Ovary (tissue), 10 donors: ENCODE measurements around the gene ALX1. TPM values are rescaled to one million over a fixed set of nuclear protein-coding genes. Genes with fewer than 3 reads are reported as not detected.

Experiments used
- DNase-seq, 5 donors: peaks; one replicate each; pipeline ENCODE4 v3.0.0-alpha.2; 2019 to 2020
- H3K27ac ChIP-seq, 2 donors: fragments of 200-600 bp; one replicate each; pipeline versions ENCODE4 v1.5.1 to v1.8.0; 2019 to 2022
- H3K27me3 ChIP-seq: fragments of 200-600 bp; one replicate; pipeline ENCODE4 v1.8.0; 2022
- H3K36me3 ChIP-seq: fragments of 200-600 bp; sonication (generic); one replicate; pipeline ENCODE4 v1.5.1; 2019
- H3K4me1 ChIP-seq: one replicate; pipeline ENCODE4 v1.8.1; 2013; ENCODE audit warnings: mild to moderate bottlenecking, moderate library complexity; ENCODE audit not compliant: insufficient read depth
- H3K4me3 ChIP-seq: fragments of 200-600 bp; sonication (generic); one replicate; pipeline ENCODE4 v1.5.1; 2017
- H3K9me3 ChIP-seq, 2 donors: fragments of 200-600 bp in 1 of 2; sonication (generic) in 1 of 2; one replicate each; pipeline versions ENCODE4 v1.5.1 to v1.8.1; 2013 to 2019; ENCODE audit warnings: mild to moderate bottlenecking in 1 of 2, moderate library complexity in 1 of 2
- EP300 ChIP-seq: sonication (generic); formaldehyde crosslinking; IDR thresholded peaks from one replicate; pipeline ENCODE4 v1.6.1; 2017; ENCODE audit warnings: antibody characterized with exemption
- POLR2A ChIP-seq: fragments of 450-650 bp; IDR thresholded peaks from one replicate; pipeline ENCODE4 v1.6.1; 2017; ENCODE audit warnings: antibody characterized with exemption, mild to moderate bottlenecking, moderate library complexity
- WGBS, 3 donors: extraction: QIAGEN DNeasy Blood & Tissue Kit in 1 of 3; methylation state at CpG; one replicate each; pipeline versions ENCODE4 v1.1.5 to v1.1.7; 2013 to 2017; 5-methylcytosine and 5-hydroxymethylcytosine counted together
- intact Hi-C, 4 donors: fragments of 100-400 bp; cut with DNase I; formaldehyde crosslinking; loops; one replicate each; pipeline versions ENCODE4 v1.11.0 to v1.15.1; 2022 to 2023
- long read RNA-seq, 3 donors: library from polyadenylated mRNA in 2 of 3; unstranded in 2 of 3; transcript quantifications; one replicate each; pipeline ENCODE4 v2.0.0 and lab custom pipeline, GENCODE V29; 2021 to 2026
- polyA plus RNA-seq, 2 donors: library from polyadenylated mRNA; stranded (reverse); fragments of 200-250 nt in 1 of 2; fragments of 350-450 nt in 1 of 2; fragmentation: Illumina TruSeq in 1 of 2; extraction: RNeasy Lipid Tissue Mini Kit (QIAGEN cat#74804) in 1 of 2; gene quantifications; one replicate each; pipeline ENCODE4 v1.2.3, GENCODE V29; 2013 to 2014
- total RNA-seq, 7 donors: library from RNA; depleted of rRNA in 2 of 7; stranded (reverse); fragments of >200 nt in 2 of 7; fragmentation: NEBNext Ultra II Directional in 3 of 7; extraction: Animal tissue kit (Norgen Biotek cat#: 25700) in 3 of 7; gene quantifications; one replicate each; pipeline versions ENCODE4 v1.1.0 to v1.2.4, GENCODE V29; 2016 to 2023
- TF ChIP-seq, protein P1 (sequence below), 3 donors: fragments of 450-650 bp in 2 of 3; fragments of 200-600 bp in 1 of 3; IDR thresholded peaks; one replicate each; pipeline versions ENCODE4 v1.5.1 to v1.8.0; 2016 to 2022; ENCODE audit warnings: antibody characterized with exemption in 3 of 3, mild to moderate bottlenecking in 1 of 3
- donor health status: DM: no; HTN: no; CAD: no; lungs with moderate emphysema.
- donor health status: DM: no; HTN: no; CAD: no.
- donor health status: Bipolar disorder and iron deficiency.
- donor health status: DM: yes; HTN: yes; CAD: no.
- donor health status: DM: no; HTN: no; CAD: no.
- donor health status: DM: yes; HTN: yes; CAD: no.

ALX1 gene
- total RNA-seq (under 1 TPM in 4 of 7 donors, not detected in 3; 0.23 to 0.53 (median 0.30) TPM), polyA plus RNA-seq (1 to 10 TPM in 1 of 2 donors, under 1 TPM in 1; 0.05 to 1.1 TPM)
- long read RNA-seq, donor 1, partial matches to known transcripts = 0 of 2 reads
- long read RNA-seq, donor 1, other reads (novel, unspliced or antisense) = 0 of 2 reads
- long read RNA-seq, donor 2, partial matches to known transcripts = 0 of 1 reads
- long read RNA-seq, donor 2, other reads (novel, unspliced or antisense) = 0 of 1 reads
- long read RNA-seq, donor 3 = 0 reads

DNA sequence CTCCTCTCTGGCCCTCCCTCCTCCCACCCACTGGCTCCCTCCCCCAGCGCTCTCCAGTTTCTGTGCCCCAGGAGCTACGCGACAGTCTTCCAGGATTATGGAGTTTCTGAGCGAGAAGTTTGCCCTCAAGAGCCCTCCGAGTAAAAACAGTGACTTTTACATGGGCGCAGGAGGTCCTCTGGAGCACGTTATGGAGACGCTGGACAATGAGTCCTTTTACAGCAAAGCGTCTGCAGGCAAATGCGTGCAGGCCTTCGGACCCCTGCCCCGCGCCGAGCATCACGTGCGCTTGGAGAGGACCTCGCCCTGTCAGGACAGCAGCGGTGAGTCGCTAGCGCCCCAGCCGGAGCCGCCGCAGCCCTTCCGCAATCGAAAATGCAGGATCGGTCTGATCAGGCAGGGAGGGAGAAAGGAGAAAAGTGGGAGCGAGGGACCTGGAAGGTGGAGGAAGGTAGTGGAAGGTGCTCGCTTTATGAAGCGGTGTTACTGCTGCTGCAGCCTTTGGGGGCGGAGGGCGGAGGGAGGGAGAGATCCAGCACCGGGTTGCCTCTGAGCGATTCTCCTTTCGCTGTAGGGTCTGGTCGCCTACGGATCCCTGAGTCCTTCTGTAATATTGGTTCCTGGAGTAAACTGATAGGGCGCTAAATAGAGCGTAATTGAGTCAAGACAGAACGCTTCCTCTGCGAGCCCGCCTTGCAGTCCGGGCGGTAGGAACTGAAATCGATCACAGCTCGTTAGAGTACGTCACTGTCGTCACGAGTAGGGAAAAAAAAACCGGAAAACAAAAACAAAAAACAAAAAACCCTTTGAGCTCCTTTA lies at the start of gene ALX1:
Gene ALX1 (plus strand): TSS at position 56 of the 819 bp plus-strand sequence. CDS start 42 bp downstream, at position 98.
- TF ChIP-seq POLR2A = no peak
- TF ChIP-seq, protein P1, sequence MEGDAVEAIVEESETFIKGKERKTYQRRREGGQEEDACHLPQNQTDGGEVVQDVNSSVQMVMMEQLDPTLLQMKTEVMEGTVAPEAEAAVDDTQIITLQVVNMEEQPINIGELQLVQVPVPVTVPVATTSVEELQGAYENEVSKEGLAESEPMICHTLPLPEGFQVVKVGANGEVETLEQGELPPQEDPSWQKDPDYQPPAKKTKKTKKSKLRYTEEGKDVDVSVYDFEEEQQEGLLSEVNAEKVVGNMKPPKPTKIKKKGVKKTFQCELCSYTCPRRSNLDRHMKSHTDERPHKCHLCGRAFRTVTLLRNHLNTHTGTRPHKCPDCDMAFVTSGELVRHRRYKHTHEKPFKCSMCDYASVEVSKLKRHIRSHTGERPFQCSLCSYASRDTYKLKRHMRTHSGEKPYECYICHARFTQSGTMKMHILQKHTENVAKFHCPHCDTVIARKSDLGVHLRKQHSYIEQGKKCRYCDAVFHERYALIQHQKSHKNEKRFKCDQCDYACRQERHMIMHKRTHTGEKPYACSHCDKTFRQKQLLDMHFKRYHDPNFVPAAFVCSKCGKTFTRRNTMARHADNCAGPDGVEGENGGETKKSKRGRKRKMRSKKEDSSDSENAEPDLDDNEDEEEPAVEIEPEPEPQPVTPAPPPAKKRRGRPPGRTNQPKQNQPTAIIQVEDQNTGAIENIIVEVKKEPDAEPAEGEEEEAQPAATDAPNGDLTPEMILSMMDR (IDR thresholded peaks at IDR 0.05) = no peak
- 3% methylated on average over 49 of the region's 49 CpGs for WGBS, 3 donors
- Histone ChIP-seq H3K27ac (no peak within 1 kb of the TSS), H3K9me3 (peaks cover 0 to 10% of the 10 kb centered on the region in 2 donors), H3K4me3 (peak within 1 kb of the TSS; percentile 38), H3K36me3 (no peaks in the 10 kb centered on the region), H3K4me1 (peaks cover 2% of the 10 kb centered on the region), H3K27me3 (no peaks in the 10 kb centered on the region)
- intact Hi-C loops = no loop called here
- peak in 2 of 5 donors; percentile 18 to 46 for DNase-seq

DNA sequence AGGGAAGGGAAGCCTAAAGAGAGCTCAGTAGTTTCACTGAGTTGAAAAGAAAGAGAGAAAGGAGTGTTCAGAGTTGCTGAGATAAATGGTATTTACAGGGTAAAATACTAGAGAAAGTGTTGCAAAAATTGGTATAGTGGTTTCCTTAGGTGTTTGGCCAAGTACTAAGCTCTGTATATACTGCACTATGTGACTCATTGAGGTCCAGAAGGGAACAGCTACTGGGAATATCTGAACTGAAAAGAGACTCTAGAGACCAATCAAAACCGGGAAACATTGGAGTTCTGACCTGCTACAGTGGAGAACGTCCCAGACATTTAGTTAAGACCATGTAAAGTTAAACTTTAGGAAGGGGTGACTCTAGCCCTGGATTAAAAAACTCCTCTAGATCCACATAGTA lies 42.7 kb upstream of the ALX1 start:
- 48 to 57% (median 51%) methylated on average over 2 of the region's 2 CpGs for WGBS, 3 donors
- Histone ChIP-seq H3K27me3 (no peaks in the 10 kb centered on the region), H3K27ac (no peak overlapping the region), H3K4me3 (no peak overlapping the region), H3K36me3 (no peaks in the 10 kb centered on the region), H3K9me3 (no peaks in the 10 kb centered on the region), H3K4me1 (no peaks in the 10 kb centered on the region)
- no peak for DNase-seq
- TF ChIP-seq POLR2A (no peak), EP300 (no peak)
- TF ChIP-seq, protein P1 (IDR thresholded peaks at IDR 0.05) = no peak
- intact Hi-C loops = no loop called here

DNA sequence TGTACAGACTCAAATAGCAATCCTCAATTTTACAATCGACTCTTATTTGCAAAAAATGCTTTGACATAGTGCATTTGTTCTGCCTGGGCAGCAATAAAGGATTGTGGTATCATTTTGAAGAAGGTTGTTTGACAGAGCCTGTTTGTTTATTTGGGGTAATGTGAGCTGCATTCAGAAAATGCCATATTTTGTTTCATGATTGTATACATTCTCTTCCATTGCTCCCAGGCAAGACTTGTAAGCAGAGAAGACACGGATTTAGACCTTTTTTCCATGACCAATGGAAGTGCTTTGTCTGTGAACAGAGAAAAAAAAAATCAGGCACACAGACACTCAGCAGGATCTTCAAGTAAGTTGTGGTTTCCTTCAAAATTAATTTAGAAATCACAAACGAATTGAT lies 35.5 kb upstream of the ALX1 start:
- DNase-seq = no peak
- intact Hi-C loops = no loop called here
- WGBS, 3 donors = 37 to 48% (median 44%) methylated on average over 3 of the region's 3 CpGs

DNA sequence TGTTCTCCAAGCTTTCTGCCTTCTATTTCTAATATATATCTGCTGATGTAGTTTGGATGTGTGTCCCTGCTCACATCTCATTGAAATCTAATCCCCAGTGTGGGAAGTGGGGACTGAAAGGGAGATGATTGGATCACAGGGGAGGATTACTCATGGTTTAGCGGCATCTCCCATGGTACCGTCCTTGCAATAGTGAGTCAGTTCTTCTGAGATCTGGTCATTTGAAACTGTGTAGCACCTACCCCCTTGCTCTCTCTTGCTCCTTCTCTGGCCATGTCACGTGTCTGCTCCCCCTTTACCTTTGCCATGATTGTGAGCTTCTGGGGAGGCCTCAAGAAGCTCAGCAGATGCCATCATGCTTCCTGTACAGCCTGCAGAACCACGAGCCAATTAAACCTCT lies 26.2 kb upstream of the ALX1 start:
- Histone ChIP-seq H3K27me3 (no peaks in the 10 kb centered on the region), H3K36me3 (no peaks in the 10 kb centered on the region), H3K9me3 (no peaks in the 10 kb centered on the region), H3K4me1 (no peaks in the 10 kb centered on the region), H3K27ac (no peak overlapping the region), H3K4me3 (no peak overlapping the region)
- no peak for DNase-seq
- 51 to 61% (median 59%) methylated on average over 4 of the region's 4 CpGs for WGBS, 3 donors
- intact Hi-C loops = no loop called here
- TF ChIP-seq, protein P1 (IDR thresholded peaks at IDR 0.05) = no peak
- no peak for TF ChIP-seq POLR2A
- TF ChIP-seq EP300 = no peak

More for the DNA sequence above, 35.5 kb upstream of the ALX1 start:
- Histone ChIP-seq H3K9me3 (no peaks in the 10 kb centered on the region), H3K4me1 (no peaks in the 10 kb centered on the region), H3K4me3 (no peak overlapping the region), H3K27me3 (no peaks in the 10 kb centered on the region), H3K27ac (no peak overlapping the region), H3K36me3 (no peaks in the 10 kb centered on the region)
- TF ChIP-seq POLR2A = no peak

DNA sequence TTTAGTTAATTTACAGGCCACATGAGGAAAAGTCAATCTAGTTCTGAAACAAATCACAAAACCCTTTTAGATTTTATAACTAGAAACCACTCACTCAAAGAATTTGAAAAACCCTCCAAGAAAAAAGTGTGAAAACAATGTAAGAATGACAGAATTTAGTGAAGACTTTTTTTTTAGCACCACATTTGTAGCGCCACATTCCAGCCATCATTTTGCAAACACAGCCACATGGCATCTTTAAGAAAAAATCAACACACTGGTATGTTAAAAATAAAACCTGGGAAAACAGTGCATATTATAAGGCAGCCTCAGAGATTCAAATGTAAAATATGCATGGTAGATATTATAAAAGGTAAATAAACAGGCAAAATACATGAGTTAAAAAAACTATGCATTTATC lies 22.3 kb upstream of the ALX1 start:
- 85 to 93% (median 87%) methylated on average over 1 of the region's 1 CpG for WGBS, 3 donors
- Histone ChIP-seq H3K4me1 (no peaks in the 10 kb centered on the region), H3K27ac (no peak overlapping the region), H3K9me3 (no peaks in the 10 kb centered on the region), H3K27me3 (no peaks in the 10 kb centered on the region), H3K4me3 (no peak overlapping the region), H3K36me3 (no peaks in the 10 kb centered on the region)
- TF ChIP-seq, protein P1 (IDR thresholded peaks at IDR 0.05) = no peak
- TF ChIP-seq POLR2A = no peak
- TF ChIP-seq EP300 = no peak
- intact Hi-C loops = no loop called here
- no peak for DNase-seq
